GM12891 (cell line): ENCODE data around the gene DCUN1D1.

ENCODE experiments used
- POLR2A ChIP-seq: IDR thresholded peaks from 2 replicates; pipeline ENCODE4 v1.6.1; 2011; ENCODE audit warnings: low read depth, low read length, control low read depth
- POLR2AphosphoS5 ChIP-seq: IDR thresholded peaks from 2 replicates; pipeline ENCODE4 v1.6.1; 2011; ENCODE audit warnings: low read depth, low read length, control low read depth
- SPI1 ChIP-seq: IDR thresholded peaks from 2 replicates; pipeline ENCODE4 v1.6.1; 2011; ENCODE audit warnings: low read depth, low read length, control low read depth
- TAF1 ChIP-seq: IDR thresholded peaks from 2 replicates; pipeline ENCODE4 v1.6.1; 2011; ENCODE audit warnings: low read depth, low read length, control low read depth

DNA sequence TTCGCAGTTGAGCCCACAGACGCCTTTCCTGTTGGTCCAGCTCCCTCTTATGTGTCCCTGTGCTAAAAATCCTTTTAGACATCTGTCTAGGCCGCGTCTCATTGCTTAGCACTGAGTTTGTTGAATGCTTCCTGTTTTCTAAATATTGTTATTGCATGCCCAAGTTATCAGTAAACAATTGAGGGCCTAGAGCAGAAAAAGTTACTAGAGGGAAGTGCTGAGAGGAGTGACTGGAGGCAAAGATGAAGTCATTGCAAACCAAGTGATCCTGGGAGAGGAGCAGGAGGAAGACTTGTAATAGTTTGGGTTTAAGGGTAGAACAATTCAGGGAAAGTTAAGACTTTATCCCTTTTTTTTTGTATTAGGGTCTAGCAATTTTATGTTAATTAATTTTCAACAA, 88.1 kb downstream of the DCUN1D1 start:
- TF ChIP-seq POLR2AphosphoS5 (no peak), POLR2A (no peak), TAF1 (no peak), SPI1 (no peak)
